ENCODE results near the gene CAPN15.

The CAPN15 gene

DNA sequence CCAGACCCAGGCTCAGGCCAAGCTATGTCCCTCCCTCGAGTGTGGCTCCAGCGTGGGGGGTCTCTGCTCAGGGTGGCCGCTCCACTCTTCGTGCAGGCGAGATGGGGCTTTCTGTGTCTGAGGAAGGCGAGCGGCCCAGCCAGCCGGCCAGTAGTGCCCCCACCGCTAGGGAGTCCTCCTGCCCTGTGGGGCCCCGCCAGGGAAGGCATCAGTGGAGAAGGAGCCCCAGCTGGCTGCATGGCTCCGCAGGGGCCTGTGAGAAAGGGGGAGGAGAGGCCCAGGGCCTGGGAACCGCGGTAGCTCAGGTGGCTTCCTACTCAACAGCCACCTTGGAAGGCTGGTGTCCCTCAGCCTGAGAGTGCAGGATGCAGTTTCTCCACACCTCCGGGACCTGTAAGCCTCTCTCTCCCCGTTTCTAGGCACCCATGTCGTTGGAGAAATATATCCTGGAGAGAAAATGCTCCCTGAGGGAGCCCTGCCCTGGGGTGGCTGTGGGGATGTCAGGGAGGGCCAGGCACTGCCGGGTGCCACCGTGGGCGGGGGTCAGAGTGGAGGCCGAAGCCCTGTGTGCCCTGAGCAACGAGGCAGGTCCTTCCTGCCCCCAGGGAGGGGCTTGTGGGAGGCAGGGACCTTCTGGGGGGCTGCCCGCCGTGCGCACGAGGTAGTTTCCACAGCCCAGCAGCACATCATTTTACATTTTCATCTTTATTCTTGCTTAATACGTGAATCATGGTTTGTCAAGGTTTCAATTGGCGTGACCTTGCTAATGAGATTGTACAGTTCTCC, 45.5 kb downstream of the CAPN15 start:
- H3K9ac ChIP-seq (ENCODE audit: low read depth, low read length), result no peak overlapping the region
- peaks cover 18% of the 10 kb centered on the region for H3K36me3 ChIP-seq (ENCODE audit: control insufficient read depth, insufficient read depth, low read length)
- no peaks in the 10 kb centered on the region for H3K4me1 ChIP-seq (ENCODE audit: control insufficient read depth, insufficient read depth, low read length)
- H3K4me3 ChIP-seq (ENCODE audit: low read depth, low read length), result no peak overlapping the region
- H3K9me3 ChIP-seq (ENCODE audit: control insufficient read depth, insufficient read depth, low read length), result no peaks in the 10 kb centered on the region
- no peaks in the 10 kb centered on the region for H3K27me3 ChIP-seq (ENCODE audit: control insufficient read depth, insufficient read depth, low read length)

- no peaks in the 10 kb centered on the region for H3K4me1 ChIP-seq (ENCODE audit: control insufficient read depth, insufficient read depth, low read length)
- H3K4me3 ChIP-seq (ENCODE audit: low read depth, low read length), result no peak overlapping the region
- H3K27me3 ChIP-seq (ENCODE audit: control insufficient read depth, insufficient read depth, low read length), result no peaks in the 10 kb centered on the region
- no peak overlapping the region for H3K9ac ChIP-seq (ENCODE audit: low read depth, low read length)
- H3K36me3 ChIP-seq (ENCODE audit: control insufficient read depth, insufficient read depth, low read length), result peaks cover 18% of the 10 kb centered on the region
- H3K9me3 ChIP-seq (ENCODE audit: control insufficient read depth, insufficient read depth, low read length), result no peaks in the 10 kb centered on the region
These were observed 46.7 kb downstream of the CAPN15 start for GRCh38 chr16:574021-574760.

- Histone ChIP-seq H3K36me3 (ENCODE audit: control insufficient read depth, insufficient read depth, low read length) (peaks cover 20% of the 10 kb centered on the region), H3K4me3 (ENCODE audit: low read depth, low read length) (no peak overlapping the region), H3K9ac (ENCODE audit: low read depth, low read length) (no peak overlapping the region), H3K4me1 (ENCODE audit: control insufficient read depth, insufficient read depth, low read length) (no peaks in the 10 kb centered on the region), H3K27me3 (ENCODE audit: control insufficient read depth, insufficient read depth, low read length) (no peaks in the 10 kb centered on the region), H3K9me3 (ENCODE audit: control insufficient read depth, insufficient read depth, low read length) (no peaks in the 10 kb centered on the region)
These were observed 48.1 kb downstream of the CAPN15 start for GRCh38 chr16:575354-576196.

DNA sequence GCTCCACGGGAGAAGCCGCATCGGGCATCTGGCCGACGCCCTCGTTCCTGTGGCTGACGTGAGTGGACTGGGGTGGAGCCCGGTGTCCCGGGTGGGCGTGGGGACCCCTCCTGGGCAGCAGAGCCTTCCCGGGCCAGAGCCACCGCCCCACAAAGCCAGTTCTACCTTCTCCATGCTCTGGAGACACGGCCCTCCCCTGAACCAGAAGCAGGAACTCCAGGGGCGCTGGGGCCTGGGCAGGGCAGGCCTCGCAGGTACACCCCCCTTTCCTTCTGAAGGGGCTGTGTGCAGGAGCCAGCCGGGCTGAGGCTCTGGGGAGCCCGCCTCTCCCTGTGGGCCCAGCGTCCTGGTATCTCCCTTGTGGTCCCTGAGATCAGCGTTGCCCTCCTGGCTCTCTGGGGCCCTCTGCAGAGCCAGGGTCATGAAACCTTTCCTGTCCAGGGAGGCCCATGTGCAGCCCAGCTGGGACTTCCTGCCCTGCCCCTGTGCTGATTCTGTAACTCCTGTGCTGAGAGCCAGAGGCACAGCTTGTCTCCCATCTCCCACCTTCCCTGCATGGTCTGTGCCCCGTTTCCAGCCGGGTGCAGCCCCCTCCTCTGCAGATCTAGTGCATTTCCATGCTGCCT, 48.8 kb downstream of the CAPN15 start:
- Histone ChIP-seq H3K9ac (ENCODE audit: low read depth, low read length) (no peak overlapping the region), H3K36me3 (ENCODE audit: control insufficient read depth, insufficient read depth, low read length) (peaks cover 24% of the 10 kb centered on the region), H3K4me3 (ENCODE audit: low read depth, low read length) (no peak overlapping the region), H3K27me3 (ENCODE audit: control insufficient read depth, insufficient read depth, low read length) (no peaks in the 10 kb centered on the region), H3K9me3 (ENCODE audit: control insufficient read depth, insufficient read depth, low read length) (no peaks in the 10 kb centered on the region), H3K4me1 (ENCODE audit: control insufficient read depth, insufficient read depth, low read length) (no peaks in the 10 kb centered on the region)

- Histone ChIP-seq H3K36me3 (ENCODE audit: control insufficient read depth, insufficient read depth, low read length) (peaks cover 24% of the 10 kb centered on the region), H3K9ac (ENCODE audit: low read depth, low read length) (no peak overlapping the region), H3K27me3 (ENCODE audit: control insufficient read depth, insufficient read depth, low read length) (no peaks in the 10 kb centered on the region), H3K4me3 (ENCODE audit: low read depth, low read length) (no peak overlapping the region), H3K4me1 (ENCODE audit: control insufficient read depth, insufficient read depth, low read length) (no peaks in the 10 kb centered on the region), H3K9me3 (ENCODE audit: control insufficient read depth, insufficient read depth, low read length) (no peaks in the 10 kb centered on the region)
These were observed 49.3 kb downstream of the CAPN15 start for GRCh38 chr16:576823-577201.

GRCh38 chr16:577796-578195, 50.3 kb downstream of the CAPN15 start:
- no peak overlapping the region for H3K9ac ChIP-seq (ENCODE audit: low read depth, low read length)
- H3K4me1 ChIP-seq (ENCODE audit: control insufficient read depth, insufficient read depth, low read length), result no peaks in the 10 kb centered on the region
- no peak overlapping the region for H3K4me3 ChIP-seq (ENCODE audit: low read depth, low read length)
- peaks cover 29% of the 10 kb centered on the region for H3K36me3 ChIP-seq (ENCODE audit: control insufficient read depth, insufficient read depth, low read length)
- no peaks in the 10 kb centered on the region for H3K27me3 ChIP-seq (ENCODE audit: control insufficient read depth, insufficient read depth, low read length)
- H3K9me3 ChIP-seq (ENCODE audit: control insufficient read depth, insufficient read depth, low read length), result no peaks in the 10 kb centered on the region

DNA sequence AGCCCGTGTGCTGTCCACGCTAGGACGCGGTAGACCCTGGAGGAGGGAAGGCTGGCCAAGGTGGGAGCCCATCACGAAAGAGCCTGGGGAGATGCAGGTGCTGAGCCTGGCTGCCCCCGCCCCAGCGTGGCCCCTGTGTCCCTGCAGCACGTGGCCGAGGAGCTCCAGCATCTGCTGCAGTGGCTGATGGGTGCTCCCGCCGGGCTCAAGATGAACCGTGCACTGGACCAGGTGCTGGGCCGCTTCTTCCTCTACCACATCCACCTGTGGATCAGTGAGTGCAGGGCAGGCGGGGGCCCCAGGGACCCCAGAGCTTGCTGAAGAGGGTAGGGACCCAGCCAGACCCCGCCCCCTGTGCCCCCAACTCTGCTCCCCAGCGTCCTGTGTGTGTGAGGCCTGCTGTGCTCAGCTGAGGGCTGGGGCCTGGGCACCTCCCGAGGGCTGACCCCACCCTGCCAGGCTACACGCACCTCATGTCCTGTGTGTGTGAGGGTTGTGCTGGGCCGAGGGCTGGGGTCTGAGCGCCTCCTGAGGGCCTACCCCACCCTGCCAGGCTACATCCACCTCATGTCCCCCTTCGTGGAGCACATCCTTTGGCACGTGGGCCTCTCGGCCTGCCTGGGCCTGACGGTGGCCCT, 50.8 kb downstream of the CAPN15 start:
- no peak overlapping the region for H3K9ac ChIP-seq (ENCODE audit: low read depth, low read length)
- no peaks in the 10 kb centered on the region for H3K4me1 ChIP-seq (ENCODE audit: control insufficient read depth, insufficient read depth, low read length)
- H3K4me3 ChIP-seq (ENCODE audit: low read depth, low read length), result peak overlapping the region; percentile 8

GRCh38 chr16:578870-579405, 51.4 kb downstream of the CAPN15 start:
- Histone ChIP-seq H3K9me3 (ENCODE audit: control insufficient read depth, insufficient read depth, low read length) (no peaks in the 10 kb centered on the region), H3K27me3 (ENCODE audit: control insufficient read depth, insufficient read depth, low read length) (no peaks in the 10 kb centered on the region), H3K4me3 (ENCODE audit: low read depth, low read length) (peak overlapping the region; percentile 50), H3K4me1 (ENCODE audit: control insufficient read depth, insufficient read depth, low read length) (no peaks in the 10 kb centered on the region), H3K36me3 (ENCODE audit: control insufficient read depth, insufficient read depth, low read length) (peaks cover 31% of the 10 kb centered on the region), H3K9ac (ENCODE audit: low read depth, low read length) (no peak overlapping the region)

More for the DNA sequence above, 50.8 kb downstream of the CAPN15 start:
- no peaks in the 10 kb centered on the region for H3K27me3 ChIP-seq (ENCODE audit: control insufficient read depth, insufficient read depth, low read length)
- no peaks in the 10 kb centered on the region for H3K9me3 ChIP-seq (ENCODE audit: control insufficient read depth, insufficient read depth, low read length)
- peaks cover 34% of the 10 kb centered on the region for H3K36me3 ChIP-seq (ENCODE audit: control insufficient read depth, insufficient read depth, low read length)

DNA sequence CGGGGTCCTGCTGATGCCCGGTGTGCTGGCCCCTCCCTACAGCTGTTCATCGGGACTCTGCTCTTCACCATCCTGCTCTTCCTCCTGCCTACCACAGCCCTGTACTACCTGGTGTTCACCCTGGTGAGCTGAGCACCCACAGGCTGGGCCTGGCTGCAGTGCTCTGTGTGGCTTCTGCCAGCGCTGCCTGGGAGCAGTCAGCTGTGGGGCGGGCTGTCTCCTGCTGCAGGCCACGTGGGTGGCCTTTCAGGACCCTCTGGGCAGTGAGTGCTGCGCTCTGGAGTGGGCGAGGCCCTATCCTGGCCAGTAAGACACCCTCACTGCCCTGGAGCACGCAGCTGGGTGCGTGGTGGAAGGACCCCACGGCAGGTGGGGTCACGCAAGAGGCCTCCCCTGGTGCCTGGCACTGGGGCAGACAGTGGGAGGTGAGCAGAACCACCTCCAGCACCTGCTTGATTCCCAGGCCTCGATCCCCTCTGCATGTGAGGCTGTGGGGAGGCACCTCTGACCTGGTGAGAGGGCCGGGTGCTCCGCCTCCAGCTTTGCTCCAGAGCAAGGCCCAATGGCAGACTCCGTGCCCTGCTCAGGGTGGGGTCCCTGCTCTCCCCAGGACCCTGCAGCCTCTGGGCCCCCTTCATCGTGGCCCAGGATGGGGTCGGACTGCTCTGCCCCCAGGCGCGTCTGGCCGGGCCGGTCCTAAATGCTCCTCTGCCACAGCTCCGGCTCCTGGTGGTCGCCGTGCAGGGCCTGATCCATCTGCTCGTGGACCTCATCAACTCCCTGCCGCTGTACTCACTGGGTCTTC, 52.8 kb downstream of the CAPN15 start:
- Histone ChIP-seq H3K4me1 (ENCODE audit: control insufficient read depth, insufficient read depth, low read length) (no peaks in the 10 kb centered on the region), H3K9me3 (ENCODE audit: control insufficient read depth, insufficient read depth, low read length) (no peaks in the 10 kb centered on the region), H3K36me3 (ENCODE audit: control insufficient read depth, insufficient read depth, low read length) (peaks cover 20% of the 10 kb centered on the region), H3K27me3 (ENCODE audit: control insufficient read depth, insufficient read depth, low read length) (no peaks in the 10 kb centered on the region), H3K9ac (ENCODE audit: low read depth, low read length) (no peak overlapping the region), H3K4me3 (ENCODE audit: low read depth, low read length) (no peak overlapping the region)

GRCh38 chr16:580946-581498, 53.5 kb downstream of the CAPN15 start:
- Histone ChIP-seq H3K4me3 (ENCODE audit: low read depth, low read length) (no peak overlapping the region), H3K27me3 (ENCODE audit: control insufficient read depth, insufficient read depth, low read length) (peaks cover 5% of the 10 kb centered on the region), H3K9ac (ENCODE audit: low read depth, low read length) (no peak overlapping the region), H3K9me3 (ENCODE audit: control insufficient read depth, insufficient read depth, low read length) (no peaks in the 10 kb centered on the region), H3K4me1 (ENCODE audit: control insufficient read depth, insufficient read depth, low read length) (no peaks in the 10 kb centered on the region), H3K36me3 (ENCODE audit: control insufficient read depth, insufficient read depth, low read length) (peaks cover 15% of the 10 kb centered on the region)
